HG03095 (cell line): ENCODE results near the gene SYNDIG1.

ENCODE experiments used
- ATAC-seq: cut with Tn5 transposase; IDR thresholded peaks from one replicate; pipeline ENCODE4 v1.9.1; 2021; ENCODE audit warnings: moderate library complexity; ENCODE audit not compliant: unreplicated experiment

Gene SYNDIG1

GRCh38 chr20:24519476-24519875, 50.0 kb downstream of the SYNDIG1 start:
- ATAC-seq: no peak

DNA sequence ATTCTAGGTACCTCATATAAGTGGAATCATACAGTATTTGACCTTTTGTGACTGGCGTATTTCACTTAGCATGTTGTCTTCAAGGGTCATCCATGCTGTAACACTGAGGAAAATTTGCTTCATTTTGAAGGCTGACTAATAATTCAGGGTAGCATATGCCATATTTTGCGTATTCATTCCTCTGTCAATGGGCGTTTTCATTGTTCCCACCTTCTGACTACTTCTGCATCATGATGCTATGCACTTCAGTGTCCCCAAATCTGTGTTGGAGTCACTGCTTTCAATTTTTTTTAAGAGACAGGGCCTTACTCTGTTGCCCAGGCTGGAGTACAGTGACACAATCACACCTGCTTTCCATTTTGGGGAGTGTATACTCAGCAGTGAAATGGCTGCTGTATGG, 51.6 kb downstream of the SYNDIG1 start:
- ATAC-seq: no peak

GRCh38 chr20:24522452-24523330, 53.3 kb downstream of the SYNDIG1 start:
- no peak for ATAC-seq

DNA sequence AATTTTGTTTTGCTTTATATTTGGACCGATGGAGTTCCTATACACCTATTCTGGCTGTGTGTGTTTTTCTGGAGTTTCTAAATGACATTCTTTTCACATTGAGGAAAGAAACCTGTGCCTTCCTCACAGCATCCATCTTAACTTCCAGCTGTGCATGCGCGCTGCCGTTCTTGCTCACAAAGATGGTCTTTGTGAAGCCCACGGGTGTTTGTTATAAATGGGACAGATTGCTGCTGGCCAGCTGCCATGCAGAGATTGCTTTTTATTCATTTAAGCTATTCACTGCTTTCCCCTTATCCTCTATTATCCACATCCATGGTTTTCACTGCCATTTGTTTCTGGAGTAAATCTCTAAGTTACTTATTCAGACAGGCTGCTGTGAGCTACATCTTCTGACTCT, 54.2 kb downstream of the SYNDIG1 start:
- no peak for ATAC-seq

- no peak for ATAC-seq
These were observed 59.3 kb downstream of the SYNDIG1 start for GRCh38 chr20:24528583-24529368.

- ATAC-seq: no peak
These were observed 59.9 kb downstream of the SYNDIG1 start for GRCh38 chr20:24529369-24529719.

DNA sequence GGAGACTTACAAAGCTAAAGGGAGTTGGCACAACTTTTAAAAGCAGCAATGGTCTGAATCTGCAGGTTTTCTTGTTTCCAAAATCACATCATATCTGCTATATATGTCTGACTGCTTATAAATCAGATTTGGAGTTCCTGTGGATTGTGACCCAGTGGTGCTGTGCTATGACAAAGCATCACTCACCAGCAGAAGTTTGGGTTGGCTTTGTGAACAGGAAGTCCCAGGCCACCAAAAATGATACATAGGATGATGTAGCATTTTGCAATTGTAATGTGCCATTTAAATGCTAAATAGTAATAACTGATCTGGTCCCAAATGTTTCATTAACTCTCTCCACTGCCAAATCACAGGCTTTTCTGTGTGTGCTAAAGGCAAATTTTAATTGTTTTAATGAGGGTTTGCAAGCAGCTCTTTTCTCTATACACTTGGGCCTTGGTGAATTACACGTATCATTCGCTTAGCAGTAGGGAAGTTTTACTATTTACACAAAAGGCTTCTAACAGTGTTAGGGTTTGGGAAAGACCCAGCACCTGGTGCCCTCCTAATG, 60.8 kb downstream of the SYNDIG1 start:
- ATAC-seq: no peak

DNA sequence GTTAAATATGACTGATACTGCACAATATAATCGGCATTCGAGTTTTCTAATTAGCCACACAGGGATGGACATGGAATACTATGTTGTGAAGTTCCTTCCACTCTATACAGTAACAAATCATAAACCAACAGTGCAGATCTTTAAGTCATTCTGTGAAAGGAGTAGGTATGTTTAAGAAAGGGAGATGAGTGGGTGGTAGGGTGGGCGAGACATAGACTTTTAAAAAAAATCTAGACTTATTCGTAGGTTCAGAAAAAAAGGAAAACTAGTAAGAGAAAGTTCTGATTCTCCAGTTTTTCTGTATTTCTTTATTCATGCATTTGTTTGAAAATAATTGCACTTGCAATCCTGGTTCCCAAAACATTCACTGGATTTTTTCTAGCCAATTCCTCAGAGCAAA, 61.8 kb downstream of the SYNDIG1 start:
- ATAC-seq: no peak

DNA sequence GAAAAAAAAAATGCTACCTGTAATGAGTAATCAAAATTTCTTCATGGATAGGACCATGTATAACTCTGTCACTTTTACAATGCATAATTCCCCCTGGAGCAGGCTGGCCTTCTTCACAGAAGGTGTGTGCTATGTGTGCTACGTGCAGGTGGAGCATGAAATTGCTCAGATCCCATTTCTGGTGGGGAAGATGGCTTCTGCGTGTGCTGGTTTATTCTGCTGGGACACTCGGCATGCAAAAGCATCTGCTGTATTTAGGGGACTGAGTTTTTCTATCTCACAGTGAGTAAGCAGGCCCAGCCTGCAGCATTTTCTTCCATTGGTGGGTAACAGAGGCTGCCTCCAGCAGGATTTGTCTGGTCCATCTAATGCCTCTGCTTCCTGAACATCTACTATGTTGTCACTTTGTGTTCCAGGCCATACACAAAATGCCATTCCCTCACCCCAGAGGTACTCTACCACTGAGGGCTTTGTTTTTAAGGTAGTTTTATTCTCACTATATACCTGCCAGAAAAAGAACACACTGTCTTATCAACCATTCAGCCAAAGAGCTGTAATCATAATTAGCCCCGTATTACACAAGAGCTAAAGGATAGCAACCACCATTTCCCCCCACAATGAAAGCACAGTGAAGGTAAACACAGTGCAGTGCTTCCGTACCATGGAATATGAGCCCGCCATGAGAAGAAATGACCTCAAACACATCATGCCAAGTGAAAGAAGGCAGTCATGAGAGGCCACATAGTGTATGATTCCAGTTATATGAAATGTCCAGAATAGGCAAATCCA, 62.4 kb downstream of the SYNDIG1 start:
- ATAC-seq: no peak

GRCh38 chr20:24533449-24533848, 64.0 kb downstream of the SYNDIG1 start:
- no peak for ATAC-seq

DNA sequence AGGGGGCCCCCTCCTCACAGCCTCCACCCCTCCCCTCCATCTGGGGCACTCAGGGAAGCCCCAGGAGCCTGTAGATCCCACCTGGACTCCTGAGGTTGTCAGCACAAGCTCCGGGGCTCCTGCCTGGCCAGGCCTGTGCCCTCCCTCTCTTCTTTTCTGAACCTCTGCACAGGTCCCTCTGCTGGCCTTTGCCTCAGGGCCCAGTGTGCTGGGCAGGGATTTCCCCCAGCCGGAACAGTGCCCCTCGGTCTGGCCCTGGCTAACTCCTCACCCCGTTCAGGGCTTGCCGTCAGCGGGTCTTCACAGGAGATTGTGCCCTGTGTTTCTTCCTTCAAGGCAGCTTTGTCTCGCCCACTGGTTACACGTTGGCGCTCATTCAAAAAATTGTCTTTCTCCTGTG, 64.9 kb downstream of the SYNDIG1 start:
- ATAC-seq: no peak

GRCh38 chr20:24535941-24536730, 66.7 kb downstream of the SYNDIG1 start:
- ATAC-seq: no peak

GRCh38 chr20:24537210-24537609, 67.8 kb downstream of the SYNDIG1 start:
- ATAC-seq: no peak

DNA sequence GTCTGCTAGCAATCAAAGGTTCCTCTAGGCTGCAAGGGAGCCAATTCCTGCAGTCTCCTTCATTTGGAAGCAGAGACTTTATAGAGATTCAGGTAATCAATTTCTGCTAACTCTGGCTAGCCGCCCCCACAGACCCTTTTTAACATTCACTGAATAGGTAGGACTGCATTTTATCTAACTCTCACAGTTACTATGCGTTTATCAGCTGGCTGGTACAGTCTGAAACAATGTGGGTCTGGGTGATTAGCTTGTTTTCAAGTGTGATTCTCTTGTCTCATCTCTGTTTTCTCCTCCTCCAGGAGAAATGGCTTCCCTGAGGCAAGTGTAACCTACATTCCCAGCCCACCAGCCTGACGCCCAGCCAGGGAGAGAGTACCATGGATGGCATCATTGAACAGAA, 73.3 kb downstream of the SYNDIG1 start:
- ATAC-seq: no peak

DNA sequence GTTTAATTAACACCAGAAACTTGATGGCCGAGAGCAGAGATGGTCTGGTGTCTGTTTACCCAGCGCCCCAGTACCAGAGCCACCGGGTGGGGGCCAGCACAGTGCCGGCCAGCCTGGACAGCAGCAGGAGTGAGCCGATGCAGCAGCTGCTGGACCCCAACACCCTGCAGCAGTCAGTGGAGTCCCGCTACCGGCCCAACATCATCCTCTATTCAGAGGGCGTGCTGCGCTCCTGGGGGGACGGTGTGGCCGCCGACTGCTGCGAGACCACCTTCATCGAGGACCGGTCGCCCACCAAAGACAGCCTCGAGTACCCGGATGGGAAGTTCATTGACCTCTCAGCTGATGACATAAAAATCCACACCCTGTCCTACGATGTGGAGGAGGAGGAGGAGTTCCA, 73.7 kb downstream of the SYNDIG1 start:
- no peak for ATAC-seq

DNA sequence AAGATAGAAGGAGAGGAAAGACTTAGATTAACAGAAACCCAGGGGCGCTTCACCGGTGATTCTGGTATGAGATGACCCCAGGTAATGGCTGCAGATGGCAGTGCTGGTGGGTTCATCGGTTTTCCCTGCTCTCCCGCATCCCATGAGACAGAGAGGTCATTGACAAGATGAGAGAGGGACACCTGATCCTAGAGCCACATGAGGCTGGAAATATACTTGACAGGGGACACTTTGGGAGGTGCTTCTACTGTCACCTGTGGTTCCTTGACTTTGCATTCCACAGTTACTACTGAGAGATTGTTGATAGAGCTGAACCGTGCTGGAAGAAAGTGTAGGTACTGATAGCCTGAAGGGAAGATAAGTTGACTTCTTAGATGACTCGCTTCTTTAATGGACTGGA, 74.3 kb downstream of the SYNDIG1 start:
- ATAC-seq: no peak

GRCh38 chr20:24544371-24544770, 74.9 kb downstream of the SYNDIG1 start:
- no peak for ATAC-seq

DNA sequence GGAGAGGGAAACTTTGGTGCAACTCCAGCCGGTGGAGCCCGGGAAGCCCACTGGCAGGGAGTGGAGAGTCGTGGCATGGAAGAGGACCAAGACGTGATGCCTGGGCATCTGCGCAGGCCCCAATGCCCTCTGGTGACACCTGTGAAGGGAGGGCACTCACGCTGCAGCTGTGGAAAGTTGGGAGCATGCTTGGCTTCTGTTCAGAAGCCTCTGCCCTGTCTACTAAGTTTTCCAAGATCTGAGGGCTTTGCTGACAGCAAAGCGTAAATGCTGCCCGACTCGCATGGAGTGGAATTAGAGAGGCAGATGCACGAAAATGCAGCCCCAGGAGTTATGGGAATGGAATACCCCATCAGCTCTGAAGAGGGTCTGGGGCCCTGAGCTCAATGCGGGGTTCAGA, 75.7 kb downstream of the SYNDIG1 start:
- no peak for ATAC-seq

DNA sequence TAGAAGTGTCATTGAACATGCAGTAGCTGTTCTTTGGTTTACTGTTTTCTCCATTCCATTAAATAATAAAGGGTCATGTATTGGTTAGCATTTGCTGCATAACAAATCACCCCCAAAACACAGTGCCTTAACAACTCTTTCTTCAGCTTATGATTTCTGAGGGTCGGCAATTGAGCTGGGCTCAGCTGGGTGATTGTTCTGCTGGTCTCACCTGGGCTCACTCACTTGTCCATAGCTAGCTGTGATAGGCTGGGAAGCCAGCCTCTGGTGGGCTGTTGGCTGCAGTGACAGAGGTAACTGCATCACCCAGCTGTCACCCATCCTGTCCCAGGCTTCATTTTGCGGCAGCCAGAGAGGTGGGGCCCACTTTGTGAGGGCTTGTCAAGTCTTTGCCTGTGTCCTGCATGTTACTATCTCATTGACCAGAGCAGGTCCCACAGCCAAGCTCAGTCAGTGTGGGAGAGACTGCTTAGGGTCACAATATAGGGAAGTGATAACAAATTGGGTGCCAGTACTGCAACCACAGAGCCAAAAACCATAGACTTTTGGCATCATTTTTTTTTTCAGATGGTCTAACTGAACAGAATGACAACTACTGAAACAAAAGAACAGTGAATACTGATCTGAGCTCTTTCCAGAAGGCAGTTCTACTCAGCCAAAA, 76.9 kb downstream of the SYNDIG1 start:
- no peak for ATAC-seq

DNA sequence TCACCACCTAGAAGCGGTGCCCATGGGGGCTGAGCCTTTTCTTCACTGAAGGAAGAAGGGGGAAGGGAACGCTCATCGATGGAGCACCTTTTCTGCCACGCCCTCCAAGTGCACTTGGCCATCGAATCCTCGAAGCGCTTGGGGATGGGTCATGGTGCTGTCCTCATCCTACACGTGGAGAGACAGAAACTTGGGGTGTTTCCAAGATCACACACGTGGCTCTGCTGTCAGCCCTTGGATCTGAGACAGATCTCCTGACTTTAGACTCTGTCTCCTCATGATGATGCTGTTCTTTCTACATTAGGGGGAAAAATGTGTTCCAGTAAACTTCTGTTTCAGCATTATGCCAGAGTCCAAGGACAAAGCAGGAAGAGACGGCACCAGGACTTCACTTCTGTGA, 78.5 kb downstream of the SYNDIG1 start:
- no peak for ATAC-seq
